K562 (cell line): Measurements from ENCODE around the gene PACRG. TPM values are rescaled to one million over a fixed set of nuclear protein-coding genes. Genes with fewer than 3 reads are reported as not detected.
A peak's percentile ranks its signal among the peaks of the same experiment; 100 is the strongest.

Experiments used
- ATF3 ChIP-seq, 2 experiments: fragments of 450-650 bp in 1 of 2; sonication (generic) in 1 of 2; formaldehyde crosslinking in 1 of 2; IDR thresholded peaks in 1 of 2; conservative IDR thresholded peaks in 1 of 2; 2 replicates each; pipeline versions ENCODE4 v1.6.1 to v1.8.1; 2016 to 2023; ENCODE audit warnings: mild to moderate bottlenecking in 2 of 2, moderate library complexity in 2 of 2, inconsistent platforms in 1 of 2, missing genetic modification reagents in 1 of 2
- CCNT2 ChIP-seq: IDR thresholded peaks from 2 replicates; pipeline ENCODE4 v1.6.1; 2011; ENCODE audit warnings: borderline replicate concordance, low read depth, mild to moderate bottlenecking, moderate library complexity, mixed read lengths, low read length; ENCODE audit not compliant: insufficient read length; ENCODE audit errors: extremely low read depth
- CHD7 ChIP-seq: fragments of 200-600 bp; sonication (generic); IDR thresholded peaks from one replicate; pipeline ENCODE4 v1.6.1; 2012; ENCODE audit warnings: mild to moderate bottlenecking, low read depth, low read length, inconsistent platforms
- EP300 ChIP-seq: IDR thresholded peaks from 2 replicates; pipeline ENCODE4 v1.6.1; 2012; ENCODE audit warnings: low read length, improper control_type of control experiment
- ESRRA ChIP-seq: fragments of 450-650 bp; IDR thresholded peaks from 2 replicates; pipeline ENCODE4 v1.6.1; 2014; ENCODE audit warnings: low read depth, mild to moderate bottlenecking, moderate library complexity, borderline replicate concordance
- HDAC8 ChIP-seq: fragments of 450-650 bp; IDR thresholded peaks from 2 replicates; pipeline ENCODE4 v1.6.1; 2016; ENCODE audit warnings: mild to moderate bottlenecking, missing genetic modification characterization, moderate library complexity, missing compliant biosample characterization
- PHF20 ChIP-seq: fragments of 450-650 bp; IDR thresholded peaks from 2 replicates; pipeline ENCODE4 v1.6.1; 2018; ENCODE audit not compliant: partially characterized antibody
- POU5F1 ChIP-seq: fragments of 150-350 bp; IDR thresholded peaks from 2 replicates; pipeline ENCODE4 v1.6.1; 2014; ENCODE audit warnings: borderline replicate concordance, low read length, low read depth, mild to moderate bottlenecking; ENCODE audit not compliant: partially characterized antibody
- TAF15 ChIP-seq: fragments of 200-400 bp; formaldehyde crosslinking; IDR thresholded peaks from 2 replicates; pipeline ENCODE4 v1.6.1; 2017; ENCODE audit warnings: mild to moderate bottlenecking, low read depth, low read length, moderate library complexity
- ZC3H4 ChIP-seq: sonication (generic); formaldehyde crosslinking; IDR thresholded peaks from 2 replicates; pipeline ENCODE4 v1.9.0; 2021; ENCODE audit warnings: missing genetic modification reagents, borderline replicate concordance
- ZNF277 ChIP-seq: fragments of 250-450 bp; sonication (Bioruptor Pico); IDR thresholded peaks from 2 replicates; pipeline ENCODE4 v1.8.0; 2022; ENCODE audit warnings: inconsistent platforms, mild to moderate bottlenecking, moderate library complexity, borderline replicate concordance
- ZNF695 ChIP-seq: fragments of 450-650 bp; formaldehyde crosslinking; IDR thresholded peaks from 2 replicates; pipeline ENCODE4 v1.4.0; 2020; ENCODE audit warnings: mild to moderate bottlenecking, moderate library complexity
- ZNF76 ChIP-seq: fragments of 250-450 bp; sonication (Bioruptor Pico); IDR thresholded peaks from 2 replicates; pipeline ENCODE4 v1.4.0; 2020; ENCODE audit warnings: mild to moderate bottlenecking, moderate library complexity, borderline replicate concordance
- polyA plus RNA-seq, 8 experiments: library from polyadenylated mRNA; depleted of rRNA in 4 of 8; stranded (reverse) in 5 of 8; unstranded in 3 of 8; fragments of >200 nt; fragmentation: Nextera tagmentation in 2 of 8; fragmentation: Illumina TruSeq in 1 of 8; extraction: Ambion mirVana in 2 of 8; extraction: Trizol in 1 of 8; gene quantifications; 2 replicates each; pipeline versions ENCODE4 v1.2.1 to v1.2.3, GENCODE V29; 2011 to 2014; ENCODE audit warnings: inconsistent platforms in 1 of 8, missing spikeins in 1 of 8
- total RNA-seq, 7 experiments: library from RNA; depleted of rRNA in 6 of 7; stranded (reverse); fragments of >200 nt in 6 of 7; fragmentation: Illumina TruSeq in 2 of 7; extraction: Trizol in 2 of 7; gene quantifications; 2 replicates each; pipeline versions ENCODE4 v1.2.1 to v1.2.3, GENCODE V29; 2011 to 2021; ENCODE audit warnings: low replicate concordance in 1 of 7

PACRG gene
- total and polyA plus RNA-seq, 9 of the 15 experiments (the other 6 are each of a cell fraction or from before 2014, with no cell fraction given), result 0.04 TPM; not detected in 8

GRCh38 chr6:163180874-163181541 is 453.2 kb downstream of the PACRG start (continued):
- TF ChIP-seq ATF3 (IDR thresholded peaks at IDR 0.05) (peak; percentile 96), ATF3 (CRISPR knock-in tag; conservative IDR thresholded peaks at IDR 0.05) (no peak; the same call in 1 of the 2 replicates), ESRRA (peak; percentile 75), ZC3H4 (no peak), CHD7 (no peak), ZNF277 (no peak), TAF15 (no peak), CCNT2 (no peak), POU5F1 (no peak), ZNF695 (CRISPR knock-in tag) (no peak), PHF20 (peak; percentile 27), HDAC8 (tag) (peak; percentile 96), ZNF76 (CRISPR knock-in tag) (peak; percentile 89), EP300 (peak; percentile 96)
